Measurements from ENCODE around the gene CHSY3.

The CHSY3 gene

GRCh38 chr5:130115686-130116085 lies 211.4 kb downstream of the CHSY3 start:
- Histone ChIP-seq H3K23ac (ENCODE audit: low read depth, low read length, poor library complexity) (no peak overlapping the region), H3K9me3 (replicated peaks in 1 of 2; ENCODE audit: control insufficient read depth in 2 of 2, insufficient read depth in 1 of 2, low read depth in 1 of 2, low read length in 2 of 2) (no peaks in the 10 kb centered on the region), H2AFZ (ENCODE audit: low read length) (no peak overlapping the region), H3K27me3 (ENCODE audit: control insufficient read depth in 3 of 3, insufficient read depth in 3 of 3, low read depth in 1 of 3, low read length in 3 of 3) (no peaks in the 10 kb centered on the region), H3K4me3 (ENCODE audit: low read length in 2 of 2) (no peak overlapping the region), H3K4me2 (ENCODE audit: insufficient read depth, low read length, poor library complexity, severe bottlenecking) (no peak overlapping the region), H2BK5ac (ENCODE audit: low read length) (no peak overlapping the region), H3K18ac (ENCODE audit: low read length) (no peak overlapping the region), H3K36me3 (replicated peaks in 1 of 2; ENCODE audit: control insufficient read depth in 2 of 2, insufficient read depth in 2 of 2, low read length in 2 of 2) (no peaks in the 10 kb centered on the region), H2BK120ac (ENCODE audit: low read depth, low read length) (no peak overlapping the region), H2BK15ac (ENCODE audit: low read length) (no peak overlapping the region), H3K14ac (ENCODE audit: low read length) (no peak overlapping the region), H3K79me1 (ENCODE audit: low read depth, low read length) (no peaks in the 10 kb centered on the region), H2BK12ac (ENCODE audit: low read length) (no peak overlapping the region), H4K8ac (ENCODE audit: low read depth, low read length) (no peak overlapping the region), H4K91ac (ENCODE audit: low read depth, low read length, poor library complexity) (no peak overlapping the region), H2AK5ac (ENCODE audit: low read depth, low read length) (no peak overlapping the region), H3K4ac (ENCODE audit: low read length) (no peak overlapping the region), H3K9ac (ENCODE audit: low read depth, low read length, poor library complexity) (no peak overlapping the region), H3K27ac (replicated peaks; ENCODE audit: low read length) (no peak overlapping the region), H3K4me1 (ENCODE audit: control insufficient read depth in 2 of 2, insufficient read depth in 1 of 2, low read depth in 1 of 2, low read length in 2 of 2) (no peaks in the 10 kb centered on the region)
- WGBS, 2 donors (ENCODE audit: extremely low coverage in 2 of 2, insufficient read length in 2 of 2, insufficient replicate concordance in 1 of 2), result no CpG with 5 or more reads among the region's 8 CpGs
- no peak for DNase-seq (ENCODE audit: low spot score)

GRCh38 chr5:130116462-130116861 lies 212.2 kb downstream of the CHSY3 start:
- Histone ChIP-seq H2AFZ (ENCODE audit: low read length) (no peak overlapping the region), H3K4me2 (ENCODE audit: insufficient read depth, low read length, poor library complexity, severe bottlenecking) (no peak overlapping the region), H3K36me3 (replicated peaks in 1 of 2; ENCODE audit: control insufficient read depth in 2 of 2, insufficient read depth in 2 of 2, low read length in 2 of 2) (no peaks in the 10 kb centered on the region), H3K79me1 (ENCODE audit: low read depth, low read length) (no peaks in the 10 kb centered on the region), H2BK15ac (ENCODE audit: low read length) (no peak overlapping the region), H2BK120ac (ENCODE audit: low read depth, low read length) (no peak overlapping the region), H3K4me3 (ENCODE audit: low read length in 2 of 2) (no peak overlapping the region), H4K91ac (ENCODE audit: low read depth, low read length, poor library complexity) (no peak overlapping the region), H3K18ac (ENCODE audit: low read length) (no peak overlapping the region), H4K8ac (ENCODE audit: low read depth, low read length) (no peak overlapping the region), H2BK5ac (ENCODE audit: low read length) (no peak overlapping the region), H3K27me3 (ENCODE audit: control insufficient read depth in 3 of 3, insufficient read depth in 3 of 3, low read depth in 1 of 3, low read length in 3 of 3) (no peaks in the 10 kb centered on the region), H3K14ac (ENCODE audit: low read length) (no peak overlapping the region), H3K23ac (ENCODE audit: low read depth, low read length, poor library complexity) (no peak overlapping the region), H3K4me1 (ENCODE audit: control insufficient read depth in 2 of 2, insufficient read depth in 1 of 2, low read depth in 1 of 2, low read length in 2 of 2) (no peaks in the 10 kb centered on the region), H2BK12ac (ENCODE audit: low read length) (no peak overlapping the region), H3K27ac (replicated peaks; ENCODE audit: low read length) (no peak overlapping the region), H3K4ac (ENCODE audit: low read length) (no peak overlapping the region), H3K9ac (ENCODE audit: low read depth, low read length, poor library complexity) (no peak overlapping the region), H3K9me3 (replicated peaks in 1 of 2; ENCODE audit: control insufficient read depth in 2 of 2, insufficient read depth in 1 of 2, low read depth in 1 of 2, low read length in 2 of 2) (no peaks in the 10 kb centered on the region), H2AK5ac (ENCODE audit: low read depth, low read length) (no peak overlapping the region)
- WGBS, 2 donors (ENCODE audit: extremely low coverage in 2 of 2, insufficient read length in 2 of 2, insufficient replicate concordance in 1 of 2), result no CpG with 5 or more reads among the region's 5 CpGs
- DNase-seq (ENCODE audit: low spot score), result no peak

- Histone ChIP-seq H3K14ac (ENCODE audit: low read length) (peak overlapping the region; percentile 71), H2BK12ac (ENCODE audit: low read length) (no peak overlapping the region), H3K23ac (ENCODE audit: low read depth, low read length, poor library complexity) (no peak overlapping the region), H2BK120ac (ENCODE audit: low read depth, low read length) (no peak overlapping the region), H3K79me1 (ENCODE audit: low read depth, low read length) (no peaks in the 10 kb centered on the region), H3K9ac (ENCODE audit: low read depth, low read length, poor library complexity) (no peak overlapping the region), H3K4me2 (ENCODE audit: insufficient read depth, low read length, poor library complexity, severe bottlenecking) (no peak overlapping the region), H2BK5ac (ENCODE audit: low read length) (no peak overlapping the region), H4K8ac (ENCODE audit: low read depth, low read length) (no peak overlapping the region), H3K36me3 (replicated peaks in 1 of 2; ENCODE audit: control insufficient read depth in 2 of 2, insufficient read depth in 2 of 2, low read length in 2 of 2) (no peaks in the 10 kb centered on the region), H3K4ac (ENCODE audit: low read length) (no peak overlapping the region), H3K27ac (replicated peaks; ENCODE audit: low read length) (no peak overlapping the region), H2BK15ac (ENCODE audit: low read length) (no peak overlapping the region), H2AK5ac (ENCODE audit: low read depth, low read length) (no peak overlapping the region), H3K4me3 (ENCODE audit: low read length in 2 of 2) (no peak overlapping the region), H3K18ac (ENCODE audit: low read length) (no peak overlapping the region), H3K9me3 (replicated peaks in 1 of 2; ENCODE audit: control insufficient read depth in 2 of 2, insufficient read depth in 1 of 2, low read depth in 1 of 2, low read length in 2 of 2) (no peaks in the 10 kb centered on the region), H3K4me1 (ENCODE audit: control insufficient read depth in 2 of 2, insufficient read depth in 1 of 2, low read depth in 1 of 2, low read length in 2 of 2) (no peaks in the 10 kb centered on the region), H2AFZ (ENCODE audit: low read length) (no peak overlapping the region), H3K27me3 (ENCODE audit: control insufficient read depth in 3 of 3, insufficient read depth in 3 of 3, low read depth in 1 of 3, low read length in 3 of 3) (no peaks in the 10 kb centered on the region), H4K91ac (ENCODE audit: low read depth, low read length, poor library complexity) (no peak overlapping the region)
- DNase-seq (ENCODE audit: low spot score), result no peak
- no CpG with 5 or more reads among the region's 1 CpG for WGBS, 2 donors (ENCODE audit: extremely low coverage in 2 of 2, insufficient read length in 2 of 2, insufficient replicate concordance in 1 of 2)
Measured at GRCh38 chr5:130116972-130117371, 212.7 kb downstream of the CHSY3 start.

GRCh38 chr5:130126746-130127145 lies 222.5 kb downstream of the CHSY3 start:
- no peaks in the 10 kb centered on the region for H3K27me3 ChIP-seq (ENCODE audit: control insufficient read depth in 3 of 3, insufficient read depth in 3 of 3, low read depth in 1 of 3, low read length in 3 of 3)
- no peak overlapping the region for H2BK5ac ChIP-seq (ENCODE audit: low read length)
- H2AK5ac ChIP-seq (ENCODE audit: low read depth, low read length), result no peak overlapping the region
- no peak overlapping the region for H3K4ac ChIP-seq (ENCODE audit: low read length)
- H3K27ac ChIP-seq (replicated peaks; ENCODE audit: low read length), result no peak overlapping the region
- no peaks in the 10 kb centered on the region for H3K79me1 ChIP-seq (ENCODE audit: low read depth, low read length)
- no peak overlapping the region for H2AFZ ChIP-seq (ENCODE audit: low read length)
- no peak overlapping the region for H3K4me3 ChIP-seq (ENCODE audit: low read length in 2 of 2)
- no peak overlapping the region for H2BK15ac ChIP-seq (ENCODE audit: low read length)
- no peaks in the 10 kb centered on the region for H3K9me3 ChIP-seq (replicated peaks in 1 of 2; ENCODE audit: control insufficient read depth in 2 of 2, insufficient read depth in 1 of 2, low read depth in 1 of 2, low read length in 2 of 2)
- DNase-seq (ENCODE audit: low spot score), result no peak
- H3K14ac ChIP-seq (ENCODE audit: low read length), result no peak overlapping the region
- H3K4me1 ChIP-seq (ENCODE audit: control insufficient read depth in 2 of 2, insufficient read depth in 1 of 2, low read depth in 1 of 2, low read length in 2 of 2), result no peaks in the 10 kb centered on the region
- no peak overlapping the region for H3K4me2 ChIP-seq (ENCODE audit: insufficient read depth, low read length, poor library complexity, severe bottlenecking)
- H2BK120ac ChIP-seq (ENCODE audit: low read depth, low read length), result no peak overlapping the region
- no peak overlapping the region for H4K8ac ChIP-seq (ENCODE audit: low read depth, low read length)
- no peak overlapping the region for H4K91ac ChIP-seq (ENCODE audit: low read depth, low read length, poor library complexity)
- no peak overlapping the region for H3K9ac ChIP-seq (ENCODE audit: low read depth, low read length, poor library complexity)
- WGBS, 2 donors (ENCODE audit: extremely low coverage in 2 of 2, insufficient read length in 2 of 2, insufficient replicate concordance in 1 of 2), result no CpG with 5 or more reads among the region's 1 CpG
- H3K18ac ChIP-seq (ENCODE audit: low read length), result no peak overlapping the region
- no peaks in the 10 kb centered on the region for H3K36me3 ChIP-seq (replicated peaks in 1 of 2; ENCODE audit: control insufficient read depth in 2 of 2, insufficient read depth in 2 of 2, low read length in 2 of 2)
- no peak overlapping the region for H3K23ac ChIP-seq (ENCODE audit: low read depth, low read length, poor library complexity)
- no peak overlapping the region for H2BK12ac ChIP-seq (ENCODE audit: low read length)

Data from neuronal stem cell (in vitro differentiated cells).